Effector CD8-positive, alpha-beta T cell (primary cell): ENCODE results near the gene ATF3.

Experiments used
- DNase-seq: peaks from one replicate; lab custom pipeline; 2025; lab: John Stamatoyannopoulos, UW

Gene ATF3

GRCh38 chr1:212586206-212587015 is 22.1 kb upstream of the ATF3 start:
- DNase-seq, result no peak

- DNase-seq, result no peak
These were observed 21.3 kb upstream of the ATF3 start for GRCh38 chr1:212587016-212587887.

GRCh38 chr1:212587888-212588510 is 20.6 kb upstream of the ATF3 start:
- DNase-seq, result no peak

- no peak for DNase-seq
These were observed 19.1 kb upstream of the ATF3 start for GRCh38 chr1:212589446-212589845.

GRCh38 chr1:212591922-212592321 is 16.6 kb upstream of the ATF3 start:
- DNase-seq, result no peak

- no peak for DNase-seq
These were observed 14.7 kb upstream of the ATF3 start for GRCh38 chr1:212593821-212594251.

GRCh38 chr1:212594640-212595039 is 13.9 kb upstream of the ATF3 start:
- DNase-seq, result no peak

GRCh38 chr1:212595229-212595628 is 13.3 kb upstream of the ATF3 start:
- no peak for DNase-seq

- DNase-seq, result no peak
These were observed 12.5 kb upstream of the ATF3 start for GRCh38 chr1:212595787-212596714.

- no peak for DNase-seq
These were observed 11.8 kb upstream of the ATF3 start for GRCh38 chr1:212596798-212597197.

GRCh38 chr1:212597487-212597886 is 11.1 kb upstream of the ATF3 start:
- DNase-seq, result no peak

GRCh38 chr1:212600071-212600915 is 8.3 kb upstream of the ATF3 start:
- no peak for DNase-seq

GRCh38 chr1:212600980-212601379 is 7.6 kb upstream of the ATF3 start:
- no peak for DNase-seq

- DNase-seq, result no peak
These were observed 7.0 kb upstream of the ATF3 start for GRCh38 chr1:212601524-212601923.

- DNase-seq, result no peak
These were observed 2.8 kb upstream of the ATF3 start for GRCh38 chr1:212605441-212606394.

GRCh38 chr1:212606395-212607205 is 2.0 kb upstream of the ATF3 start:
- DNase-seq, result no peak

- no peak for DNase-seq
These were observed 1.2 kb upstream of the ATF3 start for GRCh38 chr1:212607206-212607912.

- no peak for DNase-seq
These were observed 609 bp upstream of the ATF3 start for GRCh38 chr1:212607913-212608391.
